GM12801 (cell line): Measurements from ENCODE around the gene CRABP1.

ENCODE experiments used
- CTCF ChIP-seq: IDR thresholded peaks from one replicate; pipeline ENCODE4 v1.5.1; 2011; ENCODE audit warnings: control low read depth; ENCODE audit not compliant: insufficient read length; ENCODE audit errors: extremely low read depth

Gene CRABP1

GRCh38 chr15:78351539-78351938 is 11.4 kb downstream of the CRABP1 start:
- no peak for TF ChIP-seq CTCF

- TF ChIP-seq CTCF = no peak
Observed at GRCh38 chr15:78353093-78353492, 12.9 kb downstream of the CRABP1 start.

GRCh38 chr15:78355177-78355576 is 15.0 kb downstream of the CRABP1 start:
- TF ChIP-seq CTCF = no peak

- no peak for TF ChIP-seq CTCF
Observed at GRCh38 chr15:78358102-78358870, 18.1 kb downstream of the CRABP1 start.

DNA sequence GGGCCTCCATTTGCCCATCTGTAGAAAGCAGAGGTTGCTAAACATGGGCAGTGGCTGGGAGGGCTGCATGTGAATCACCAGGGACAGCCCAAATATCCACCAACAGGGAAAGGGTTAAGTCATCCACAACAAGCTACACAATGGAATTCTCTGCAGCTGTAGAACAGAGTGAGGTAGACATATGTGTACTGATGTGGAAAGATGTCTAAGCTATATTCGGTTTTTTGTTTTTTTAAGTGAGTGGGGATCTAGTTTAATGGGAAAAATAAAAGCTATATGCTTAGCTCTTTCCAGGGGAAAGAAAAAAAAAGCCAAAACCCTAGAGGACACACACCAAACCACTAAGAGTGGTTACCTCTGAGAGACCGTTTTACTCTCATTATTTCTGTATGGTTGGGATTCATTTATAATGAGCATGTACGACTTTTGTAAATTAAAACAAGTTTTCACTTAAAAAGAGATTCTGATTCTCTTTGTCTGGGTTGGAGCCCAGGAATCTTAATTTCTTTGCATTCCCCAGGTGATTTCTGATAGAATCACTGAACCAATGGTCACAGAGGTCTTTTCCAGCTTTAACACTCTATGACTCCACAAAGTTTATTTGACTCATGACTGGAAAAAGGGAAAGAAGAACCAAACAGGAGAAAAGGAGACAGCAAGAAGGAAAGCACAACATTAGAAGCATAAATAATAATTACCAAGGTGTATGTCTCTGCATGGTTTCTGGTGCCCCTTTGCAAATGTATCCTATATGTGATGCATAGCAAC is 19.1 kb downstream of the CRABP1 start:
- TF ChIP-seq CTCF = no peak

DNA sequence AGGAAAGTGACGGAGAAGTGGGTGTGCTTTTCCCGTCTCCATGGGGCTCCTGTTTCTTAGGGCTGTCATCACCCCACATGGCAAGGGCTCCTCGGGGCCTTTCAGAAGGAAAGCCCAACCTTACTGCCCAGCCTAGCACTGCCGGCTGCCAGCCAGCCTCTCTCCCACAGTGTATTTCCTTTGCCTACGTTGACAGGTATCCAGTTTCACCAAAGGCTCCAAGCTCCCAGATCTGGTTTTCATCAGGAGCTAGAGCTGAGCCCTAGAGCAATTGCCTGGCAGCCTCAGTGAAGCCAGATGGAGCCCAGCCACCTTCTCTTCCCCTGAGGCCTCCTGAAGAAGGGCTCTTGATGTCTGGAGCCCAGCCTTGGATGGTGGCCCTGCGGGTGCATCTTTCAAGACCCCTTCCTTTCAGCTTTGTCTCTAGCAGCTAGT is 20.2 kb downstream of the CRABP1 start:
- TF ChIP-seq CTCF = no peak

- no peak for TF ChIP-seq CTCF
Observed at GRCh38 chr15:78360958-78361718, 21.0 kb downstream of the CRABP1 start.
